Mucosa of stomach (tissue), 1 donor: ENCODE results near the gene LOXL1.
A peak's percentile ranks its signal among the peaks of the same experiment; 100 is the strongest.

Experiments
- H3K27me3 ChIP-seq: one replicate; pipeline ENCODE4 v1.7.0; 2013; ENCODE audit warnings: mild to moderate bottlenecking, low read length; ENCODE audit not compliant: control insufficient read depth, insufficient read depth
- H3K36me3 ChIP-seq: one replicate; pipeline ENCODE4 v1.7.0; 2013; ENCODE audit warnings: low read length; ENCODE audit not compliant: control insufficient read depth, insufficient read depth
- H3K4me1 ChIP-seq: one replicate; pipeline ENCODE4 v1.7.0; 2013; ENCODE audit warnings: mild to moderate bottlenecking, low read length; ENCODE audit not compliant: control insufficient read depth, insufficient read depth
- H3K4me3 ChIP-seq: one replicate; pipeline ENCODE4 v1.7.0; 2013; ENCODE audit warnings: low read length
- H3K9ac ChIP-seq: one replicate; pipeline ENCODE4 v1.7.0; 2013; ENCODE audit warnings: mild to moderate bottlenecking, low read length, moderate library complexity
- H3K9me3 ChIP-seq: one replicate; pipeline ENCODE4 v1.7.0; 2013; ENCODE audit warnings: mild to moderate bottlenecking, low read length, moderate library complexity; ENCODE audit not compliant: control insufficient read depth
- donor health status: Pancreatic carcinoma.

The LOXL1 gene

DNA sequence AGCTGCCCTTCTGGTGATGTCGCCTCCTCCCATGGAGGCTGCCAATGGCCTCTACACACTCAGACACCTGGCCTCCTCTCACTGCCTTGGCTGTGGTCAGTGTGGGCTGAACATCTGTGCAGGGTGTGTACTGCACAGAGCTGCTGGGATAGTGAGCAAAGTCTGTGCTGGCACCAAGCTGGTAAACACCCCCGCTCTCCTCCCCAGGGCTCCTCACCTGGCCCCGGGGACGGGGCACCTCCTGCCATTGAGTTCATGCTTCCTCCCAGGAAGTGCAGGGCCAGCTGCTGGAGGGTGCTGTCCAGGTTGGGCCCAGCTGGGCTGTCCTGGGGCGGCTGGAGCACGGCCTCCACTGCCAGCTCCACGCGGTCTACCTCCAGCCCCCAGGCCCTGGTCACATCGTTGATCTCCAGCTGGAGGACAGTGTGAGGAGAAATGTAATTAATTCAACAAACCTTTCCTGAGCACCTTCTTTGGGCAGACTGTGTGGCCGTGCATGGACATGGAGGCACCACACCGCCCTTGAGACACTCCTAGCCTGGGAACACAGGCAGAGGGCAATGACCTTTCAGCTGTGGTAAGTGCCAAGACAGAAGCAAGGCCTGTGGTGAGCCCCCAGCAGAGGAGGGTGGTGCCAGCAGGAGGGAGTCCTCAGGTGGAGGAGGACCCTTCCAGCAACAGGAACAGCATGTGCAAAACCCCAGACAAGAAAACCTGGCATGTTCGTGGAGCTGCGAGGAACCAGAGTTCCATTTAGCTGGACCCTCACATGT, 59.0 kb downstream of the LOXL1 start:
- Histone ChIP-seq H3K4me3 (no peak overlapping the region), H3K9me3 (no peaks in the 10 kb centered on the region), H3K27me3 (no peaks in the 10 kb centered on the region), H3K36me3 (no peaks in the 10 kb centered on the region), H3K4me1 (peaks cover 66% of the 10 kb centered on the region), H3K9ac (no peak overlapping the region)

- H3K9me3 ChIP-seq: no peaks in the 10 kb centered on the region
- H3K4me1 ChIP-seq: peaks cover 75% of the 10 kb centered on the region
These were observed 60.0 kb downstream of the LOXL1 start for GRCh38 chr15:73986055-73986775.

DNA sequence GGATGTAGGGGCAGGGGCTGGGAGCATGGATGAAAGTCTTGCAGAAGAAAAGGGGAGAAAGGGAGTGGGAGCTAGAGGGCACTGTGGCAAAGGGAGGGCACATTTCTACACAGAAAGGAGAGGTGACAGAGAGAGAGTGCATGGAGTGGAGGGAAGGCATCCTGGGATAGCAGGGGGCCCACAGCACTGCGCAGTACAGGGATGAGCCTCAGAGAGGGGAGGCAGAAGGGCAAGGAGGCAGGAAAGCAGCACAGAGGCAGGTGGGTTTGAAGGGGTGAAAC, 60.5 kb downstream of the LOXL1 start:
- Histone ChIP-seq H3K9ac (no peak overlapping the region), H3K9me3 (no peaks in the 10 kb centered on the region), H3K4me3 (no peak overlapping the region), H3K4me1 (peaks cover 76% of the 10 kb centered on the region), H3K27me3 (no peaks in the 10 kb centered on the region), H3K36me3 (no peaks in the 10 kb centered on the region)

More at GRCh38 chr15:73986055-73986775, 60.0 kb downstream of the LOXL1 start:
- Histone ChIP-seq H3K27me3 (no peaks in the 10 kb centered on the region), H3K9ac (no peak overlapping the region), H3K4me3 (no peak overlapping the region), H3K36me3 (no peaks in the 10 kb centered on the region)

DNA sequence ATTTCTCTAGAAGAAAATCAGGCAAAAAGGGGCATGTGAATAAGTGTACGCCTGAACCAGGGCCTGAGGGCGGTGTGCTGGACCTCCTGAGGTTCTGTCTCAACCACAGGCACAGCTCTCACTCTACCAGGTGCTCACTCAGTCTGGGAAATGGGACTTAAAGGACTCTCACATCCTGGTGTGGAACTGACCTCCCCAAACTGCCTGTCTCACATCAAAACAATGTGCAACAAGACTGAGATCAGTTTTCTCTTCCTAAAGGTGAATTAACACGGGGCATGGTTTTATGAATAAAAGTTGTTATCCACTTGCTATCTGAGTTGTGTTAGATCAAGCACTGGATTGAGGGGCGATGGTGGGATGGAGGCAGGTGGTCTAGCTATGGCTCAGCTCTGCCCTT, 61.0 kb downstream of the LOXL1 start:
- Histone ChIP-seq H3K4me1 (peaks cover 71% of the 10 kb centered on the region), H3K36me3 (no peaks in the 10 kb centered on the region), H3K9me3 (no peaks in the 10 kb centered on the region), H3K27me3 (no peaks in the 10 kb centered on the region), H3K9ac (no peak overlapping the region), H3K4me3 (no peak overlapping the region)

GRCh38 chr15:73987681-73988444, 61.6 kb downstream of the LOXL1 start:
- H3K36me3 ChIP-seq: no peaks in the 10 kb centered on the region
- peaks cover 71% of the 10 kb centered on the region for H3K4me1 ChIP-seq
- no peak overlapping the region for H3K9ac ChIP-seq
- H3K27me3 ChIP-seq: no peaks in the 10 kb centered on the region
- H3K9me3 ChIP-seq: no peaks in the 10 kb centered on the region
- H3K4me3 ChIP-seq: no peak overlapping the region

GRCh38 chr15:73988445-73988969, 62.2 kb downstream of the LOXL1 start:
- H3K4me3 ChIP-seq: no peak overlapping the region
- H3K9ac ChIP-seq: no peak overlapping the region
- peaks cover 71% of the 10 kb centered on the region for H3K4me1 ChIP-seq
- H3K36me3 ChIP-seq: no peaks in the 10 kb centered on the region
- no peaks in the 10 kb centered on the region for H3K9me3 ChIP-seq
- H3K27me3 ChIP-seq: no peaks in the 10 kb centered on the region

GRCh38 chr15:73989001-73989798, 62.9 kb downstream of the LOXL1 start:
- Histone ChIP-seq H3K9ac (peak overlapping the region; percentile 3), H3K4me3 (no peak overlapping the region), H3K4me1 (peaks cover 75% of the 10 kb centered on the region), H3K36me3 (no peaks in the 10 kb centered on the region), H3K9me3 (no peaks in the 10 kb centered on the region), H3K27me3 (no peaks in the 10 kb centered on the region)

DNA sequence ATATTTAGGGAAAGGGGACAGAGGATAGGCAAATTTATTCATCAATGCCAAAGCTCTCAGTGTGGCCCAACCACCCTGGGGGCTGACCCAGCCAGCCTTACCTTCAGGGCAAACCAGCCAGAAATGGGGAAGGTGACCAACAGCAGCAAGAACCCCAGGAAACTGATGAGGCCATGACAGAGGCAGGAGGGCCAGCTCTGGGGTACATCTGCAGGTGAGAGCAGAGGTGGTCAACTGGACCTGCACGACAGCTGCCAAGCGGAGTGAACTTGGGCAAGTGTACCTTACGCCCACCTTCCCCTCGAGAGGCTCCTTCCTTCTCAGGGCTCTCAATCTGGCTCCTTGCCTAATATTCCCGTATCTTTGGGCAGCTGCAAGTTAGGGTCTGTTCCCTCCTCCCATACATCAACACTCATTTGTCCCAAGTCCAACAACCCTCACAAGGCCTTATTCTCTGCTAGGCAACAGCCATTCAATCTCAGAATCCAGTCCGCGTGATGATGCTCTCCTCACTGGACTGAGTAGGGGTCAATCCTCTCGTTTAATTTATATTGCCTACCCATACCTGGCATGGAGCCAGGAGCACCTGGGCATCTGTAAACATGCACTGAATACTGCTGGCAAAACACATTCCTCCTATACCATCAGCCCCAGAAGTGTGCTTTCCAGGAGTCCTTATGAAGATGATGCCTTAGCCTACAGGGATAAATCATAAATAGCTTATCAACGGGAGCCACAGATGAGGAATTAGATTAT, 64.2 kb downstream of the LOXL1 start:
- Histone ChIP-seq H3K4me1 (peaks cover 71% of the 10 kb centered on the region), H3K4me3 (no peak overlapping the region), H3K36me3 (no peaks in the 10 kb centered on the region), H3K9me3 (no peaks in the 10 kb centered on the region), H3K27me3 (no peaks in the 10 kb centered on the region), H3K9ac (no peak overlapping the region)

DNA sequence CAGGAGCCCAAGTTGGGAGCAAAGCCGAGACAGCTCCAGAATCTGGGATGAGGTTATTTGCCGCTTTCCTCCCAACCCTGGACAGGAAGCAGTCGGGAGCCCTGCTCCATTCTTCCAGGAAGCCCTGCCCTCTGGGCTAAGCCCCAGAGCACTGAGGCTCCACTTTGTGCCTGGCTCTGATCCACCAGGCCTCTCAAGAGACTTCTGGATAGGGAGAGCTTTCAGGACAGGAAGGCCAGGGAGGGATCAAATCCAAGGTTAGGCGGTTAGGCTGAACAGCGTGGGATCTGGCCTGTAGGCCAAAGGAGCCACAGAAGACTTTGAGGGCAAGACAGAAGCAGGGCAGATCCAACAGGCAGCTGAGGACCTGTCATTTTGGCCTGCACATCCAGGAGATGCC, 65.0 kb downstream of the LOXL1 start:
- Histone ChIP-seq H3K27me3 (no peaks in the 10 kb centered on the region), H3K9me3 (no peaks in the 10 kb centered on the region), H3K9ac (peak overlapping the region; percentile 82), H3K4me1 (peaks cover 72% of the 10 kb centered on the region), H3K4me3 (peak overlapping the region; percentile 62), H3K36me3 (no peaks in the 10 kb centered on the region)

DNA sequence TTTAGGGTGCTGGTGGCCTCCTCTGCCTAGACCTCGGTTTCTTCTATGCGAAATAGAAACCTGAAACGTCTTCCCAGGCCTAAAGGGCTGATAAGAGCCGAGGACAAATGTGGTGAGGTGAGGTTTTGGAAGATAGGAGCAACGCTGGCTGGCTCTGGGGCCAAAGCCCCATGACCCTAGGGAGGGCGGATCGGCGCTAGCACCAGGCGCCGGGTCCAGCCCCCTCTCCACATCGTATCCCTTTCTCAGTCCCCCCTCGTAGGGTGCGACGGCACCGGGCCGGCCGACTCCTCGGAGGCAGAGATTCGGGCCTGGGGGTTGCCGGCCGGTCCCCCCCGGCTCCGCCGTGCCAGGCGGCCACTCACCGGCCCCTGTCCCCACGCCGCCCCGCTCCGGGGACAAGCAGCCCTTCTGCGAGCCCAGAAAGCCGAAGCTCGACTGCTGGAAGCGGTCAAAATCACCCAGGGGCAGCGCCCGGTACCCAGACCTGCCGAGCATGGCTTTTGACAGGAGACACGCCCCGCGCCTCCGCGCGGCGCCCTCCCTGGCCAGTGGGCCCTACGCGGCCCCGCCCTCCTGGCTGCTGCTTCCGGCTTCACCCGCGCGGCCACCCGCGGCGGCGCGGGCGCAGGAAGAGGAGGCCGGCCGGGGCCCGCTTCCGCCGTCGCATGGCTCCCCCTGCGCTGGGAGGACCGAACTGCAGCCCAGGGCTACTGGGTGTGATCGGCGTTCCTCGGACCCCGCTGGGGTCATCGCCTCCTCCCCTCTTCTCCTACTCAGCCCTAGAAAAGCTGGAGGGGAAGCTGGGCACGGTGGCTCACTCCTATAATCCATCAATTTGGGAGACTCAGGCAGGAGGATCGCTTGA, 65.7 kb downstream of the LOXL1 start, which contains the start of gene STOML1:
STOML1 (minus strand) TSS at position 570 of the 868 bp plus-strand sequence; CDS start at position 498, 72 bp downstream.
- H3K4me1 ChIP-seq: peaks cover 74% of the 10 kb centered on the region
- H3K9ac ChIP-seq: peak within 1 kb of the TSS; percentile 82

More for the DNA sequence above, 65.7 kb downstream of the LOXL1 start, which contains the start of gene STOML1:
- Histone ChIP-seq H3K36me3 (no peaks in the 10 kb centered on the region), H3K4me3 (peak within 1 kb of the TSS; percentile 62), H3K9me3 (no peaks in the 10 kb centered on the region), H3K27me3 (no peaks in the 10 kb centered on the region)
